ELR (cell line): ENCODE measurements around the gene TUBGCP5.
A peak's percentile ranks its signal among the peaks of the same experiment; 100 is the strongest.
"Not testable (repeated sequence)": the region's sequence is repeated elsewhere in the genome, so short reads cannot be mapped to it uniquely, and the experiment has no call there.

Experiments
- DNase-seq: peaks from one replicate; pipeline ENCODE4 v3.0.0-alpha.2; 2015; ENCODE audit warnings: low read depth

TUBGCP5 gene

GRCh38 chr15:23041736-23042135 lies 2.4 kb upstream of the TUBGCP5 start:
- DNase-seq, result not testable (repeated sequence)

GRCh38 chr15:23039917-23040281 lies 530 bp upstream of the TUBGCP5 start:
- no peak for DNase-seq

GRCh38 chr15:23038726-23039142 lies 635 bp downstream of the TUBGCP5 start:
- peak; percentile 69 for DNase-seq

- peak; percentile 73 for DNase-seq
Observed at GRCh38 chr15:23035964-23036566, 3.3 kb downstream of the TUBGCP5 start.

GRCh38 chr15:23033979-23034378 lies 5.4 kb downstream of the TUBGCP5 start:
- DNase-seq, result no peak

GRCh38 chr15:23026218-23026617 lies 13.2 kb downstream of the TUBGCP5 start:
- no peak for DNase-seq

GRCh38 chr15:23022156-23022555 lies 17.2 kb downstream of the TUBGCP5 start:
- no peak for DNase-seq

- DNase-seq, result no peak
Observed at GRCh38 chr15:23014394-23015000, 24.9 kb downstream of the TUBGCP5 start.

- no peak for DNase-seq
Observed at GRCh38 chr15:23013681-23014080, 25.7 kb downstream of the TUBGCP5 start.

GRCh38 chr15:23012616-23013015 lies 26.8 kb downstream of the TUBGCP5 start:
- not testable (repeated sequence) for DNase-seq

GRCh38 chr15:23003736-23004135 lies 35.6 kb downstream of the TUBGCP5 start:
- DNase-seq, result no peak

- no peak for DNase-seq
Observed at GRCh38 chr15:23002920-23003319, 36.4 kb downstream of the TUBGCP5 start.

- DNase-seq, result no peak
Observed at GRCh38 chr15:22995795-22996194, 43.6 kb downstream of the TUBGCP5 start.

- no peak for DNase-seq
Observed at GRCh38 chr15:22992024-22992326, 47.4 kb downstream of the TUBGCP5 start.

- no peak for DNase-seq
Observed at GRCh38 chr15:22989576-22990477, 49.5 kb downstream of the TUBGCP5 start.

GRCh38 chr15:22988811-22989210 lies 50.6 kb downstream of the TUBGCP5 start:
- DNase-seq, result no peak

- not testable (repeated sequence) for DNase-seq
Observed at GRCh38 chr15:22981931-22982330, 57.4 kb downstream of the TUBGCP5 start.

GRCh38 chr15:22981051-22981840 lies 58.1 kb downstream of the TUBGCP5 start:
- no peak for DNase-seq

GRCh38 chr15:22980189-22981050 lies 58.9 kb downstream of the TUBGCP5 start, which contains the start of gene CYFIP1:
TSS of gene CYFIP1 (minus strand) at chr15:22980368. CDS start at chr15:22947285, 33,083 bp downstream.
- DNase-seq, result peak; percentile 89

GRCh38 chr15:22979238-22980188 lies 59.9 kb downstream of the TUBGCP5 start:
- DNase-seq, result peak; percentile 70
